ENCODE measurements around the gene FXYD5.

DNA sequence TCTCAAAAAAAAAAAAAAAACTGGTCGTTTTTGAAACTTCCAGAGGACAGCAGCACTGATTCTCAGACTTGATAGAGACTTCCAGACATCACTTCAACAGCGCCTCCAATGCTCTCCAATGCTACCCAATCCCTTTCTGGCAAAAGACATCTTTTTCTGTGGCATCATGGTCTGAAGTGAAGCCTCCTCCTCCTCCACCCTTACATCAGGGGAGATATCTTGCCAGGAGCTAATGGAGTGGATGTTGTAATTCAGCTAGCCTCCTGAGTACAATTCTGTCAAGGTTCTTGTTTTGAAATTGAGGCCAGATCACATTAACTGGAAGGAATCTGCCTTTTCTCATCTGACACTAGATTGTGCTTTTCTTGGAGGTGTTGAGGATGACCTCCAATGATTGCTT, 24.2 kb downstream of the FXYD5 start:
- TF ChIP-seq TAF1 (IDR thresholded peaks at IDR 0.05; ENCODE audit: borderline replicate concordance, insufficient read depth, low read length) (no peak), POLR2AphosphoS5 (IDR thresholded peaks at IDR 0.05; ENCODE audit: low read depth, low read length) (no peak), SIN3A (IDR thresholded peaks at IDR 0.05; ENCODE audit: borderline replicate concordance, insufficient read depth, low read length) (no peak), REST (IDR thresholded peaks at IDR 0.05; ENCODE audit: insufficient read depth in 1 of 2, low read depth in 2 of 2, low read length in 2 of 2) (no peak), FOXP2 (optimal IDR thresholded peaks at IDR 0.05; ENCODE audit: borderline replicate concordance, extremely low read depth, extremely low read length, insufficient read depth) (no peak)

Measured in PFSK-1 (cell line).